PFSK-1 (cell line): ENCODE results near the gene LRBA.

Experiments
- FOXP2 ChIP-seq: optimal IDR thresholded peaks from 2 replicates; pipeline ENCODE3; 2011; ENCODE audit warnings: borderline replicate concordance, control low read depth, inconsistent platforms; ENCODE audit not compliant: insufficient read depth; ENCODE audit errors: extremely low read length, extremely low read depth
- POLR2AphosphoS5 ChIP-seq: IDR thresholded peaks from 2 replicates; pipeline ENCODE4 v1.6.1; 2012; ENCODE audit warnings: low read depth, mild to moderate bottlenecking, control low read depth, low read length, moderate library complexity
- REST ChIP-seq, 2 experiments: IDR thresholded peaks; 2 replicates each; pipeline versions ENCODE4 v1.6.1 to v1.8.0; 2011 to 2012; ENCODE audit warnings: low read depth in 2 of 2, low read length in 2 of 2, control low read depth in 1 of 2, inconsistent platforms in 1 of 2, mild to moderate bottlenecking in 1 of 2, moderate library complexity in 1 of 2; ENCODE audit not compliant: insufficient read depth in 1 of 2
- SIN3A ChIP-seq: IDR thresholded peaks from 2 replicates; pipeline ENCODE4 v1.6.1; 2012; ENCODE audit warnings: mild to moderate bottlenecking, low read length, moderate library complexity, borderline replicate concordance; ENCODE audit not compliant: insufficient read depth
- TAF1 ChIP-seq: IDR thresholded peaks from 2 replicates; pipeline ENCODE4 v1.6.1; 2012; ENCODE audit warnings: low read length, control low read depth, borderline replicate concordance; ENCODE audit not compliant: insufficient read depth

LRBA gene

GRCh38 chr4:151048913-151049312, 33.8 kb upstream of the LRBA start:
- TF ChIP-seq SIN3A (no peak), POLR2AphosphoS5 (no peak), TAF1 (no peak), FOXP2 (no peak), REST (IDR thresholded peaks at IDR 0.05; ENCODE audit: insufficient read depth in 1 of 2, low read depth in 2 of 2, low read length in 2 of 2) (no peak)

GRCh38 chr4:151046609-151047008, 31.5 kb upstream of the LRBA start:
- TF ChIP-seq FOXP2 (no peak), REST (IDR thresholded peaks at IDR 0.05; ENCODE audit: insufficient read depth in 1 of 2, low read depth in 2 of 2, low read length in 2 of 2) (no peak), TAF1 (no peak), POLR2AphosphoS5 (no peak), SIN3A (no peak)

- TF ChIP-seq REST (IDR thresholded peaks at IDR 0.05; ENCODE audit: insufficient read depth in 1 of 2, low read depth in 2 of 2, low read length in 2 of 2), result no peak
- TF ChIP-seq TAF1, result no peak
- no peak for TF ChIP-seq SIN3A
- TF ChIP-seq FOXP2, result no peak
- TF ChIP-seq POLR2AphosphoS5, result no peak
These were observed 30.8 kb upstream of the LRBA start for GRCh38 chr4:151045907-151046306.

GRCh38 chr4:151043803-151044515, 28.9 kb upstream of the LRBA start:
- TF ChIP-seq FOXP2 (no peak), REST (IDR thresholded peaks at IDR 0.05; ENCODE audit: insufficient read depth in 1 of 2, low read depth in 2 of 2, low read length in 2 of 2) (no peak), POLR2AphosphoS5 (no peak), SIN3A (no peak), TAF1 (no peak)

- TF ChIP-seq SIN3A, result no peak
- no peak for TF ChIP-seq POLR2AphosphoS5
- TF ChIP-seq TAF1, result no peak
- TF ChIP-seq FOXP2, result no peak
- no peak for TF ChIP-seq REST (IDR thresholded peaks at IDR 0.05; ENCODE audit: insufficient read depth in 1 of 2, low read depth in 2 of 2, low read length in 2 of 2)
These were observed 24.6 kb upstream of the LRBA start for GRCh38 chr4:151039733-151040132.
